NCI-H2107 treated with DMSO at 0.1 percent for 48 hours (cell line): ENCODE results near the gene PIGL.
A peak's percentile ranks its signal among the peaks of the same experiment; 100 is the strongest.

Experiments
- DNase-seq: peaks from one replicate; lab custom pipeline; 2025; ENCODE audit not compliant: unreplicated experiment; lab: John Stamatoyannopoulos, UW

PIGL gene

GRCh38 chr17:16352303-16352666 lies 135.3 kb downstream of the PIGL start:
- peak; percentile 51 for DNase-seq

- DNase-seq: peak; percentile 35
Observed at GRCh38 chr17:16352667-16353316, 135.8 kb downstream of the PIGL start.

GRCh38 chr17:16353317-16354174 lies 136.5 kb downstream of the PIGL start, which contains the start of gene CENPV:
TSS of gene CENPV (minus strand) at chr17:16353469. CDS start at chr17:16353436, 33 bp downstream.
- DNase-seq: no peak

GRCh38 chr17:16354585-16354984 lies 137.6 kb downstream of the PIGL start:
- DNase-seq: no peak

- DNase-seq: no peak
Observed at GRCh38 chr17:16358394-16358793, 141.4 kb downstream of the PIGL start.

GRCh38 chr17:16361874-16362273 lies 144.9 kb downstream of the PIGL start:
- DNase-seq: no peak

GRCh38 chr17:16363749-16364536 lies 146.9 kb downstream of the PIGL start:
- DNase-seq: peak; percentile 23

- DNase-seq: no peak
Observed at GRCh38 chr17:16364625-16365024, 147.6 kb downstream of the PIGL start.

- DNase-seq: no peak
Observed at GRCh38 chr17:16371742-16372141, 154.7 kb downstream of the PIGL start.

- no peak for DNase-seq
Observed at GRCh38 chr17:16374146-16374938, 157.3 kb downstream of the PIGL start.
